Hepatocyte (in vitro differentiated cells): ENCODE results near the gene BOLA3. TPM values are rescaled to one million over a fixed set of nuclear protein-coding genes. Genes with fewer than 3 reads are reported as not detected.

Experiments
- DNase-seq: peaks from one replicate; pipeline ENCODE4 v3.0.0-alpha.2; 2016; ENCODE audit warnings: low spot score
- H2AFZ ChIP-seq: fragments of 200-600 bp; sonication (generic); 2 replicates; pipeline ENCODE4 v1.6.0; 2016; ENCODE audit warnings: antibody characterized with exemption, mild to moderate bottlenecking
- H3K27ac ChIP-seq: fragments of 200-600 bp; sonication (generic); 2 replicates; pipeline ENCODE4 v1.5.1; 2016; ENCODE audit warnings: mild to moderate bottlenecking
- H3K27me3 ChIP-seq: fragments of 200-600 bp; sonication (generic); 2 replicates; pipeline ENCODE4 v1.6.1; 2016
- H3K36me3 ChIP-seq: fragments of 200-600 bp; sonication (generic); replicated peaks from 2 replicates; pipeline ENCODE4 v1.5.1; 2016; ENCODE audit warnings: low read depth; ENCODE audit not compliant: insufficient read depth
- H3K4me1 ChIP-seq: fragments of 200-600 bp; sonication (generic); 2 replicates; pipeline ENCODE4 v1.5.1; 2016; ENCODE audit warnings: mild to moderate bottlenecking, moderate library complexity; ENCODE audit not compliant: insufficient read depth
- H3K4me2 ChIP-seq: fragments of 200-600 bp; sonication (generic); 2 replicates; pipeline ENCODE4 v1.6.0; 2016
- H3K4me3 ChIP-seq: fragments of 200-600 bp; sonication (generic); 2 replicates; pipeline ENCODE4 v1.5.1; 2016; ENCODE audit warnings: mild to moderate bottlenecking
- H3K79me2 ChIP-seq: fragments of 200-600 bp; sonication (generic); 2 replicates; pipeline ENCODE4 v1.6.0; 2017; ENCODE audit warnings: mild to moderate bottlenecking
- H3K9me2 ChIP-seq: fragments of 200-600 bp; sonication (generic); replicated peaks from 2 replicates; pipeline ENCODE4 v1.6.0; 2017; ENCODE audit warnings: mild to moderate bottlenecking; ENCODE audit not compliant: insufficient read depth
- H3K9me3 ChIP-seq: fragments of 200-600 bp; sonication (generic); 2 replicates; pipeline ENCODE4 v1.5.1; 2016; ENCODE audit warnings: low read depth, mild to moderate bottlenecking
- H4K20me1 ChIP-seq: fragments of 200-600 bp; sonication (generic); 2 replicates; pipeline ENCODE4 v1.6.0; 2016; ENCODE audit warnings: mild to moderate bottlenecking; ENCODE audit not compliant: insufficient read depth, poor library complexity, severe bottlenecking
- EZH2 ChIP-seq: fragments of 200-600 bp; sonication (generic); IDR thresholded peaks from 2 replicates; pipeline ENCODE4 v1.6.1; 2016; ENCODE audit warnings: antibody characterized with exemption, mild to moderate bottlenecking, borderline replicate concordance
- EZH2phosphoT487 ChIP-seq: fragments of 200-600 bp; sonication (generic); IDR thresholded peaks from one replicate; pipeline ENCODE4 v1.6.1; 2018; ENCODE audit warnings: antibody characterized with exemption, mild to moderate bottlenecking, low read depth, moderate library complexity; ENCODE audit not compliant: unreplicated experiment, severe bottlenecking
- WGBS: methylation state at CpG from one replicate; pipeline ENCODE4 v1.1.6; 2016; ENCODE audit warnings: low lambda C conversion rate; ENCODE audit errors: missing lambda C conversion rate; 5-methylcytosine and 5-hydroxymethylcytosine counted together
- polyA plus RNA-seq: library from polyadenylated mRNA; unstranded; fragments of >200 nt; fragmentation: Nextera tagmentation; extraction: Ambion mirVana; gene quantifications from 2 replicates; pipeline ENCODE4 v1.2.1, GENCODE V29; 2016
- total RNA-seq: library from RNA; depleted of rRNA; stranded (reverse); fragments of >200 nt; gene quantifications from 2 replicates; pipeline ENCODE4 v1.2.3, GENCODE V29; 2014
- TF ChIP-seq, protein P1 (sequence below): fragments of 200-600 bp; sonication (generic); IDR thresholded peaks from 2 replicates; pipeline ENCODE4 v1.5.1; 2016; ENCODE audit warnings: antibody characterized with exemption, mild to moderate bottlenecking; ENCODE audit not compliant: poor library complexity

Gene BOLA3
- total and polyA plus RNA-seq, 2 experiments from 2014 or later: 43.8 to 56.3 TPM

DNA sequence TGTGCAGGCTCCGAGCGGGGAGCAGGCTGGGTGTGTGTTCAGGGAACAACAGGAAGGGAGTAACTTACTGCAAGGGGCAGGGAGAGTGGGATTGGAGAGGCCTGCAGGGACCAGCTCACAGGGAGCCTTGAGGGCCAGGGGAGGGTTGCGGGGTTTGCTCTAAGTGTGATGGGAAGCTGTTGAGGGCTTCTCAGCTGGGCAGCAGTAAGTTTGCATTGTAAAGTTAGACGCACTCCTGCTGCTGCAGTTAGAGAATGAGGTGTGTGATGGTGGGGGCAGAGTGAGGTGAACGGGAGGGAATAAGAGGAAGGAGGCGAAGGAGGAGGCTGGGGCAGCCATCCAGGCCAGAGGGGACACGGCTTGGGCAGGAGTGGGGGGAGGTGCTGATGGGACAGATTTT is 53.4 kb downstream of the BOLA3 start:
- no peak overlapping the region for H3K4me3 ChIP-seq
- no peaks in the 10 kb centered on the region for H3K79me2 ChIP-seq
- H3K9me3 ChIP-seq: no peaks in the 10 kb centered on the region
- H3K4me1 ChIP-seq: peaks cover 9% of the 10 kb centered on the region
- H4K20me1 ChIP-seq: no peaks in the 10 kb centered on the region
- no peaks in the 10 kb centered on the region for H3K36me3 ChIP-seq
- H2AFZ ChIP-seq: no peak overlapping the region
- no peak overlapping the region for H3K27ac ChIP-seq
- TF ChIP-seq, protein P1, sequence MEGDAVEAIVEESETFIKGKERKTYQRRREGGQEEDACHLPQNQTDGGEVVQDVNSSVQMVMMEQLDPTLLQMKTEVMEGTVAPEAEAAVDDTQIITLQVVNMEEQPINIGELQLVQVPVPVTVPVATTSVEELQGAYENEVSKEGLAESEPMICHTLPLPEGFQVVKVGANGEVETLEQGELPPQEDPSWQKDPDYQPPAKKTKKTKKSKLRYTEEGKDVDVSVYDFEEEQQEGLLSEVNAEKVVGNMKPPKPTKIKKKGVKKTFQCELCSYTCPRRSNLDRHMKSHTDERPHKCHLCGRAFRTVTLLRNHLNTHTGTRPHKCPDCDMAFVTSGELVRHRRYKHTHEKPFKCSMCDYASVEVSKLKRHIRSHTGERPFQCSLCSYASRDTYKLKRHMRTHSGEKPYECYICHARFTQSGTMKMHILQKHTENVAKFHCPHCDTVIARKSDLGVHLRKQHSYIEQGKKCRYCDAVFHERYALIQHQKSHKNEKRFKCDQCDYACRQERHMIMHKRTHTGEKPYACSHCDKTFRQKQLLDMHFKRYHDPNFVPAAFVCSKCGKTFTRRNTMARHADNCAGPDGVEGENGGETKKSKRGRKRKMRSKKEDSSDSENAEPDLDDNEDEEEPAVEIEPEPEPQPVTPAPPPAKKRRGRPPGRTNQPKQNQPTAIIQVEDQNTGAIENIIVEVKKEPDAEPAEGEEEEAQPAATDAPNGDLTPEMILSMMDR: no peak
- TF ChIP-seq EZH2phosphoT487 (no peak), EZH2 (no peak)
- H3K9me2 ChIP-seq: no peaks in the 10 kb centered on the region
- H3K27me3 ChIP-seq: no peaks in the 10 kb centered on the region
- no peak for DNase-seq
- no peak overlapping the region for H3K4me2 ChIP-seq
- whole genome bisulfite sequencing: 91% methylated on average over 7 of the region's 7 CpGs

DNA sequence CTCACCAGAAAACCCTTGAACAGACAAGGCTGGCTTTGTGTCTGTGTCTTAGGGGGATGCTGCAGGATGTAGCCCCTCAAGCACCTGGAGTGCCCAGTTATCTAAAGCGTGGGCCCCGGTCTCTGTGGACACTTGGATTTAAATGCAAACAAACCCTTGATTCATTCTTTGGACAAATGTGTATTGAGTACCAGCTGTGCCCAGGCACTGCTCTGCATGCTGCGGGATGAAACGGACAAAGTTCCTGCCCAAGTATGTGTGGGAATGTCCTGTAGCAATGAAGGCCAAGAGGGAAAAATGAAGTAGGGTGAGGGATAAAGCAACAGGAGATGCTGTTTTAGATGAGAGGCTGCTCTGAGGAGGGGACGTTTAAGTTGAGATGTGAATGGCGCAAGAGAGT is 53.9 kb downstream of the BOLA3 start:
- H3K79me2 ChIP-seq: no peaks in the 10 kb centered on the region
- no peak overlapping the region for H3K27ac ChIP-seq
- peaks cover 9% of the 10 kb centered on the region for H3K4me1 ChIP-seq
- TF ChIP-seq EZH2phosphoT487: no peak
- TF ChIP-seq, protein P1: no peak
- TF ChIP-seq EZH2: no peak
- no peaks in the 10 kb centered on the region for H3K9me3 ChIP-seq
- no peaks in the 10 kb centered on the region for H3K9me2 ChIP-seq
- H3K4me3 ChIP-seq: no peak overlapping the region
- no peak overlapping the region for H3K4me2 ChIP-seq
- DNase-seq: no peak
- no peaks in the 10 kb centered on the region for H3K27me3 ChIP-seq
- 86% methylated on average over 6 of the region's 6 CpGs for WGBS
- H4K20me1 ChIP-seq: no peaks in the 10 kb centered on the region
- no peaks in the 10 kb centered on the region for H3K36me3 ChIP-seq
- no peak overlapping the region for H2AFZ ChIP-seq

DNA sequence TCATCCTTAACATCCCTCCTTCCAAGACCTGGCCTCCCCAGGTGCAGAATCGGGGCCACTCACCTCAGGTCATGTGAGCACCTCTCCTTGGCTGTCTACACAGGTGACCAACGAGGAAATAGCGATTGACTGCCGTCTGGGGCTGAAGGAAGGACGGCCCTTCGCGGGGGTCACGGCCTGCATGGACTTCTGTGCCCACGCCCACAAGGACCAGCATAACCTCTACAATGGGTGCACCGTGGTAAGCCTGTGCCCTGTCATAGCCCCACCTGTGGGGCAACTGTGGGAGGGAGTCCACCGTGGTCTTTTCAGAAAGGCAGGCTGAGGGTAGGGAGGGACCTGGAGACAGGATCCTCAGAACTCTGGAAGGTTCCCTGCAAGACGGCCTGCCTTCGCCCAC is 54.3 kb downstream of the BOLA3 start:
- no peaks in the 10 kb centered on the region for H4K20me1 ChIP-seq
- DNase-seq: no peak
- no peaks in the 10 kb centered on the region for H3K9me2 ChIP-seq
- H3K4me1 ChIP-seq: peaks cover 9% of the 10 kb centered on the region
- H3K9me3 ChIP-seq: no peaks in the 10 kb centered on the region
- no peak overlapping the region for H2AFZ ChIP-seq
- no peak overlapping the region for H3K4me2 ChIP-seq
- TF ChIP-seq EZH2: no peak
- TF ChIP-seq, protein P1: no peak
- no peak for TF ChIP-seq EZH2phosphoT487
- no peaks in the 10 kb centered on the region for H3K27me3 ChIP-seq
- H3K27ac ChIP-seq: no peak overlapping the region
- no peak overlapping the region for H3K4me3 ChIP-seq
- H3K36me3 ChIP-seq: no peaks in the 10 kb centered on the region
- 97% methylated on average over 13 of the region's 13 CpGs for WGBS
- no peaks in the 10 kb centered on the region for H3K79me2 ChIP-seq

DNA sequence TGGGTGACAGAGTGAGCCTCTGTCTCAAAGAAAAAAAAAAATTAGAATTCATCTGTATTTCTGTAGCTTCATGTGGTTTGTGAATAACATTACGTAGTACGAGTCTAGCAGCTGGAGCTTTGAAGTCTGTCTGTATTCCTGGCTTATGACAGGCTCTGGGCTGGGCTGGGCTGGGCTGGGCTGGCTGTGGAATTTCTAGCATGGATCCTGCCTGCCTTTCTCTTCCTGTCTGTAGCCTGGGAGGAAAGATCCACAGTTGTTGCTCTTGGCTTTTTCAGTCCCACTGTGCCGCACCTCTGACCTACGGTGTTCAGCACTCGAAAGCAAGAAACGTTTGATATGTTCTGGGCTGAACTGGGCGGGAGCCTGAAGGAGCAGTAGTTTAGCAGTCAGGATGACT is 55.4 kb downstream of the BOLA3 start:
- Histone ChIP-seq H3K4me1 (peaks cover 9% of the 10 kb centered on the region), H3K79me2 (no peaks in the 10 kb centered on the region), H4K20me1 (no peaks in the 10 kb centered on the region), H3K4me2 (no peak overlapping the region), H3K4me3 (no peak overlapping the region), H3K27me3 (no peaks in the 10 kb centered on the region), H3K27ac (no peak overlapping the region), H3K9me3 (no peaks in the 10 kb centered on the region), H3K9me2 (no peaks in the 10 kb centered on the region), H3K36me3 (no peaks in the 10 kb centered on the region), H2AFZ (no peak overlapping the region)
- 89% methylated on average over 7 of the region's 7 CpGs for WGBS
- TF ChIP-seq, protein P1: no peak
- TF ChIP-seq EZH2phosphoT487 (no peak), EZH2 (no peak)
- DNase-seq: no peak
